Ascending aorta (tissue), 2 donors: ENCODE data around the gene CLDN19. TPM values are rescaled to one million over a fixed set of nuclear protein-coding genes. Genes with fewer than 3 reads are reported as not detected.

Source experiments
- DNase-seq, 2 donors: peaks; one replicate each; pipeline ENCODE4 v3.0.0-alpha.2; 2019; ENCODE audit warnings: low spot score in 2 of 2
- H3K27ac ChIP-seq, 2 donors: fragments of 200-600 bp; sonication (generic); one replicate each; pipeline ENCODE4 v1.5.1; 2016 to 2017; ENCODE audit warnings: mild to moderate bottlenecking in 1 of 2
- H3K27me3 ChIP-seq: fragments of 200-600 bp; sonication (generic); one replicate; pipeline ENCODE4 v1.5.1; 2017
- H3K36me3 ChIP-seq, 2 donors: fragments of 200-600 bp; sonication (generic); one replicate each; pipeline ENCODE4 v1.5.1; 2016
- H3K4me1 ChIP-seq, 2 donors: fragments of 200-600 bp; sonication (generic); one replicate each; pipeline ENCODE4 v1.5.1; 2016 to 2017; ENCODE audit warnings: mild to moderate bottlenecking in 1 of 2
- H3K4me3 ChIP-seq, 2 donors: fragments of 200-600 bp; sonication (generic); one replicate each; pipeline ENCODE4 v1.5.1; 2016 to 2017; ENCODE audit warnings: mild to moderate bottlenecking in 1 of 2
- H3K9me3 ChIP-seq, 2 donors: fragments of 200-600 bp; sonication (generic); one replicate each; pipeline ENCODE4 v1.5.1; 2016
- intact Hi-C: fragments of 100-400 bp; cut with DNase I; formaldehyde crosslinking; loops from one replicate; pipeline ENCODE4 v1.15.1; 2023
- total RNA-seq: library from RNA; depleted of rRNA; stranded (reverse); fragments of >200 nt; gene quantifications from one replicate; pipeline ENCODE4 v1.1.0, GENCODE V29; 2016
- TF ChIP-seq, protein P1 (sequence below), 3 experiments: fragments of 200-600 bp in 2 of 3; fragments of 450-650 bp in 1 of 3; sonication (generic) in 2 of 3; IDR thresholded peaks; one replicate each; pipeline ENCODE4 v1.5.1; 2016 to 2019; ENCODE audit warnings: antibody characterized with exemption in 3 of 3, mild to moderate bottlenecking in 1 of 3, moderate library complexity in 1 of 3

CLDN19 gene
- total RNA-seq, 1 donor from 2014 or later: not detected

DNA sequence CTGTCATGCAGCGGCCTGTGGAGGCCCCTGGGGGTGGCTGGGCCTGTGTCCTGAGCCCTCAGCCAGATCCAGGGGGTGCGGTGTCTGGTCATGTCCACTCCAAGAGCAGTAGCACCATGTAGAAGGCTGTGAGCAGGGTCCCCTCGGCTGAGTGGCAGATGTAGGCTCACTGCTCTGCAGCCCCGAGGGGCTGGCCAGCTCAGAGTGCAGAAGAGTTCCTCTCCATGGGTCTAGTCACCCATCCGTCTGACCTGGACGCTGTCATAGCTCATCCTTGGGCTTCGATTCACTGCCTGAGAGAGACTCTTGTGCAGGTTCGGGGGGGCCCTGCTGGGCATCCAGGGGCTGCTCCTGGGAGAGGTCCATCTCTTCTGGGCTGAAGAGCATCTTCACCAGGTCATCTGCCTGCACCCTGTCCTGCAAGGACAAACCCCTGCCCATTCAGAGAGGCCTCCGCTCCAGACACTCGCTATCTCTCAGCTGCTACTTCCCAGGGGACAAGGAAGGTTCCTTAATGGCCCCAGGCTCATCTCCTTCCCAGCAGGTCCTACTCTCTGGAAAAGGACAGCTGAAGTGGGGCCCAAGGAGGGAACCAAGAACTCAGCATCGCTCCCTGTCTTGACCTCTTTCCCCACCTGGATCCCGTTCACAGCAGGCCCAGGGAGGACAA is 6.5 kb upstream of the CLDN19 start:
- Histone ChIP-seq H3K27ac (no peak overlapping the region), H3K4me1 (no peaks in the 10 kb centered on the region), H3K36me3 (peaks cover 40 to 51% of the 10 kb centered on the region in 2 donors), H3K4me3 (no peak overlapping the region), H3K9me3 (no peaks in the 10 kb centered on the region), H3K27me3 (no peaks in the 10 kb centered on the region)
- intact Hi-C loops: loop anchor here (5.0 kb wide), 1 partner anchor 169 kb away; no protein-coding TSS in a partner anchor
- TF ChIP-seq, protein P1, sequence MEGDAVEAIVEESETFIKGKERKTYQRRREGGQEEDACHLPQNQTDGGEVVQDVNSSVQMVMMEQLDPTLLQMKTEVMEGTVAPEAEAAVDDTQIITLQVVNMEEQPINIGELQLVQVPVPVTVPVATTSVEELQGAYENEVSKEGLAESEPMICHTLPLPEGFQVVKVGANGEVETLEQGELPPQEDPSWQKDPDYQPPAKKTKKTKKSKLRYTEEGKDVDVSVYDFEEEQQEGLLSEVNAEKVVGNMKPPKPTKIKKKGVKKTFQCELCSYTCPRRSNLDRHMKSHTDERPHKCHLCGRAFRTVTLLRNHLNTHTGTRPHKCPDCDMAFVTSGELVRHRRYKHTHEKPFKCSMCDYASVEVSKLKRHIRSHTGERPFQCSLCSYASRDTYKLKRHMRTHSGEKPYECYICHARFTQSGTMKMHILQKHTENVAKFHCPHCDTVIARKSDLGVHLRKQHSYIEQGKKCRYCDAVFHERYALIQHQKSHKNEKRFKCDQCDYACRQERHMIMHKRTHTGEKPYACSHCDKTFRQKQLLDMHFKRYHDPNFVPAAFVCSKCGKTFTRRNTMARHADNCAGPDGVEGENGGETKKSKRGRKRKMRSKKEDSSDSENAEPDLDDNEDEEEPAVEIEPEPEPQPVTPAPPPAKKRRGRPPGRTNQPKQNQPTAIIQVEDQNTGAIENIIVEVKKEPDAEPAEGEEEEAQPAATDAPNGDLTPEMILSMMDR (IDR thresholded peaks at IDR 0.05): no peak
- DNase-seq: no peak

DNA sequence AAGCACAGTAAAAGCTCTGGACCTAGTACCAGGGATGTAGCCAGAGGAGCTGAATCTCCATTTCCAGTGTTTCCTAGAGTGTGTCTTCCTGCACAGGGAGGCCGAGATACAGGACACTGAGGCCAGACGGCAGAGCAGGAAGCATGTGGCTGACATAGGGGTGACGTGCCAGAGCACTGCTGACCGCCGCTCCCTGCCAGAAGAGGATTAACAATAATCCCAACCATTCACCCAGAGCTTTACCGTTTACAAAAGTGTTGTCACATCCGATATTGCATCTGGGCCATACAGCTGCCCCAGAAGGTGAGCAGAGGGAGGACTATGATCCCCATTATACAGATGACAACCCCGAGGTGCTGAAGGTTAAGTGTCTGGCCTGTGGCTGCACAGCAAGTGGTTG is 5.8 kb upstream of the CLDN19 start:
- Histone ChIP-seq H3K4me1 (no peaks in the 10 kb centered on the region), H3K4me3 (no peak overlapping the region), H3K27ac (no peak overlapping the region), H3K36me3 (peaks cover 39 to 50% of the 10 kb centered on the region in 2 donors), H3K27me3 (no peaks in the 10 kb centered on the region), H3K9me3 (no peaks in the 10 kb centered on the region)
- TF ChIP-seq, protein P1 (IDR thresholded peaks at IDR 0.05): no peak
- intact Hi-C loops: loop anchor here (5.0 kb wide), 1 partner anchor 169 kb away; no protein-coding TSS in a partner anchor
- no peak for DNase-seq

DNA sequence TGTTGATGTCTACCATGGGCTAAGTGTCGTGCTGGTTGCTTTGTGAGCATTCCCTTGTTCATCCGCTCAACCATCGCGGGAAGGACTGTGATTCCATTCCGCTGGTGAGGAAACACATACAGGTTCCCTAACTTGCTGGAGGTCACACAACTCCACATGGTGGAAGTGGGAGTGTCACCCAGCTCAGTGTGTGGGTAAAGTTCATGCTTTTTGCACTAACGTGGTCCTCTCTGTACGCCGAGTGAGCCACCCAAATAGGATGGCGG is 4.0 kb upstream of the CLDN19 start:
- Histone ChIP-seq H3K27ac (no peak overlapping the region), H3K36me3 (peaks cover 27 to 36% of the 10 kb centered on the region in 2 donors), H3K27me3 (no peaks in the 10 kb centered on the region), H3K4me3 (no peak overlapping the region), H3K4me1 (no peaks in the 10 kb centered on the region), H3K9me3 (no peaks in the 10 kb centered on the region)
- DNase-seq: no peak
- intact Hi-C loops: no loop called here
- TF ChIP-seq, protein P1 (IDR thresholded peaks at IDR 0.05): no peak

DNA sequence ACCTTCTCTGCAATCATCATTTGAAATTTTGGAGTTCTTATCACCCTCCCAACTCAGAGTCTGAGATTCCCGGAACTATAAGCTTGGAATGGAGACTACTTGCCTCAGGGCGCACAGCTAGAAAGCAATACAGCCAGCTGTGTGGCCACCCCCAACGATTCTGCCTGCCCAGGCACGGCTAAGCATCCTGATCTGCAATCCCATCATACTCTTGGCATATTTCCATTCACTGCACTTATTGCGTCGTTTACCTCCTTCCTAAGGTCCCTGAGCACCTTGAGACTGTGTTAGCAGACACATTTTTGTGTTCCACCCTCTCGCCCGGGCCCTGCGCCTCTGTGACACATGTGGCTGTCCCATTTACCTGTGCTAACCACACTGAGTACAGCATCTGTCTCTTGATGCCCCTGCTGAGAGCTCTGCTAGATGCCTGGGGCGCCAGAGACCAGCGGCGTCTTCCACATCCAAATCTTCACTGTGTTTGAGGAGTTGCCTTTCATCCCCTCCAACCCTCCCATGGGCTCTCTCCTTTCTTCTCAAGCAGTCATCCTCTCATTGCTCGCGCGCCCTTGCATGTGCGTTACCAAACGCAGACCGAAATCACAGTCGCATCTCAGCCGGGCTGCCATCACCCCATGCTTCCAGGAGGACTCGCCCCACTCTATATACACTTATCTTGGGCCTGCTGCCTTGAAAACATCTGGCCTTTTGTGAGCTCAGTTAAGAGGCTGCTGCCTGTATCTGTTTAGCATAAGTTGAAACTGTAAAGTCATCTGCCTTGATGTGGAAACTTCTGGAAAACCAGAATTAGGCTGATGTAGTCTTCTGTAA is 3.5 kb upstream of the CLDN19 start:
- TF ChIP-seq, protein P1 (IDR thresholded peaks at IDR 0.05): no peak
- Histone ChIP-seq H3K4me1 (no peaks in the 10 kb centered on the region), H3K4me3 (no peak overlapping the region), H3K36me3 (peaks cover 23 to 31% of the 10 kb centered on the region in 2 donors), H3K27me3 (no peaks in the 10 kb centered on the region), H3K9me3 (no peaks in the 10 kb centered on the region), H3K27ac (no peak overlapping the region)
- intact Hi-C loops: no loop called here
- DNase-seq: no peak

DNA sequence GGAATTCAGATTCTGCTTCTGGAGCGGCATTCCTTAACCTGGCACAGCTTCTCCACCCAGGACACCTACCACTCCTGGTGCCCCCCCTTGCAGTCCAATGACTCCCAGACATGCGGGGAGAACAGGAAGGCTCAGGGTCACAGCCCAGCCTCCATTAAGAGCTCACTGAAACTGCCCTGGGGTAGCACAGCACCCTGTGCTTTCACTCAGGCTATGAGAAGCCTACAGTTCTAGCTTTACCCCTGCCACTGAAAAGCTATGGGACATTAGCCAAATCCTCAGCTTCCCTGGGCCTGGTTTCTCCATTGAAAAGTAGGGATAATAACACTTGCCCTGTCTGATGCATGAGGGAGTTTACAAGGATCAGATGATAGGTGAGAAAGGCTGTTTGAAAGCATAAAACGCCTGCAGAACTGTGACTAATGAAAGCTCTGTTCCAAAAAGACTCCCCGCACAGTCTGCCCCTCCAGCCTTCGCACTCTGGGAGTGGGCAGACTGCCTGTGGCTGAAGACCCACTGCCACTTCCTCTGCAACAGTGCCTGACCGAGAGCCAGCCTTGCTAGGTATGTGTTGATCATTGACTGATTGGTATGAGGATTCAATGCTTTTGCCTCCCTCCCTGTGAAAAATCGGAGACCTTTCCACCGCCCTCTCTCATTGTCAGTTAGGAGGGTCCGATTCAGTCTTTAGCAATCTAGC is 2.7 kb upstream of the CLDN19 start:
- no peak for DNase-seq
- peaks cover 22 to 23% of the 10 kb centered on the region in 2 donors for H3K36me3 ChIP-seq
- intact Hi-C loops: no loop called here
- H3K9me3 ChIP-seq: no peaks in the 10 kb centered on the region
- TF ChIP-seq, protein P1 (IDR thresholded peaks at IDR 0.05): no peak
- H3K27me3 ChIP-seq: no peaks in the 10 kb centered on the region
- no peak overlapping the region for H3K27ac ChIP-seq
- H3K4me3 ChIP-seq: no peak overlapping the region
- H3K4me1 ChIP-seq: no peaks in the 10 kb centered on the region
